Lower leg skin (tissue), 4 donors: ENCODE results near the gene IRF2BP1. TPM values are rescaled to one million over a fixed set of nuclear protein-coding genes. Genes with fewer than 3 reads are reported as not detected.

Experiments
- DNase-seq, 2 donors: peaks; one replicate each; pipeline ENCODE4 v3.0.0-alpha.2; 2019; ENCODE audit warnings: low spot score in 2 of 2
- H3K4me3 ChIP-seq: fragments of 200-600 bp; sonication (generic); 2 replicates; pipeline ENCODE4 v1.5.1; 2017; ENCODE audit warnings: mild to moderate bottlenecking, low read depth; ENCODE audit not compliant: poor library complexity, severe bottlenecking
- POLR2A ChIP-seq, 2 donors: fragments of 450-650 bp; IDR thresholded peaks; one replicate each; pipeline ENCODE4 v1.6.1; 2016 to 2017; ENCODE audit warnings: antibody characterized with exemption in 2 of 2, mild to moderate bottlenecking in 1 of 2, moderate library complexity in 1 of 2
- WGBS, 2 donors: methylation state at CpG; one replicate each; pipeline ENCODE4 v1.1.5; 2018; 5-methylcytosine and 5-hydroxymethylcytosine counted together
- intact Hi-C: fragments of 100-400 bp; cut with DNase I; formaldehyde crosslinking; loops from one replicate; pipeline ENCODE4 v1.15.0; 2023; ENCODE audit warnings: low total_unique reads
- total RNA-seq, 4 donors: library from RNA; depleted of rRNA; stranded (reverse); fragments of >200 nt; gene quantifications; one replicate each; pipeline ENCODE4 v1.1.0, GENCODE V29; 2016
- TF ChIP-seq, protein P1 (sequence below), 3 donors: fragments of 450-650 bp; IDR thresholded peaks; one replicate each; pipeline ENCODE4 v1.5.1; 2016; ENCODE audit warnings: antibody characterized with exemption in 3 of 3, mild to moderate bottlenecking in 3 of 3, moderate library complexity in 2 of 3

The IRF2BP1 gene
- total RNA-seq, 4 donors from 2014 or later: 38.9 to 44.0 (median 42.8) TPM

DNA sequence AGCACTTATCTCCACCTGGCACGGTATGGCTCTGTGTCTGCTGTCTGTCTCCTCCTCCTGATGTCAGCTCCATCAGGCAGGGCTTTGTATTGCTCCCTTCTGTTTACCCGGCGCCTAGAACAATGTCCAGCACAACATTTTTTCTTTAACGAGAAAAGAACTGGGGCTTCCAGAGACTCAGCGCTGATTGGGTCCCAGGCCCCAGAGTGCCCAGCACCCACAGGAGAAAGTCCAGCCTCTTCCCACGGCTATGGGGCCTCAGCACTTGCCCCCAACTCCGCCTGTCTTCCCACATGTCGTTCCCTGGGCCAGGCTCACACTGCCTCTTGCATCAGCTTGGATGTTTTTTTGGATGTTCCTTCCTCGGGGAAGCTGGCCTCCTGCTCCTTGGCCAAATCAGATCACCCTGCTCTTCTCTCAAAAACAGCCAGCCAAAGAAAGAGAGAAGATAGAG is 9.6 kb upstream of the IRF2BP1 start:
- intact Hi-C loops: no loop called here
- no peak overlapping the region for H3K4me3 ChIP-seq
- 81 to 82% methylated on average over 9 of the region's 9 CpGs for WGBS, 2 donors

DNA sequence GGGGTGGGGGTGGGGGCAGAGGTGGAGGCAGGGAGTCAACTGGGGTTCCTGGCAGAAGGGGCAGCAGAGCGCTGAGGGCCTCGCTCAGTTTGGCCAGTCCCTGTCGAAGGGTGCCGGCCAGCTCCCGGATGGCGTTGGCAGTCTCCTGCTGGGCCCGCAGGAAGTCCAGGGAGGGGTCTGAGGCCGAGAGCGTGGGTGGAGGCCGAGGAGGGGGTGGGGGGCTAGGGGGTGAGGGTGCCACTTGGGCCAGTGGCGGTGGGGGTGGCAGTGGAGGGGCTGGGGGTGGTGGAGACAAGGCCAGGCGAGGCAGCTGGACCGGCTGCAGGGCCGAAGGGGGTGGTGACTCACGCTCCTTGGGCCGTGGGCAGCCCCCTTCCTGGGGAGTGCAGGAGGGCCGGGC is 4.9 kb upstream of the IRF2BP1 start:
- 87 to 89% methylated on average over 16 to 17 of the region's 17 CpGs for WGBS, 2 donors
- no peak overlapping the region for H3K4me3 ChIP-seq
- intact Hi-C loops: no loop called here
- TF ChIP-seq POLR2A (IDR thresholded peaks at IDR 0.05): no peak
- TF ChIP-seq, protein P1, sequence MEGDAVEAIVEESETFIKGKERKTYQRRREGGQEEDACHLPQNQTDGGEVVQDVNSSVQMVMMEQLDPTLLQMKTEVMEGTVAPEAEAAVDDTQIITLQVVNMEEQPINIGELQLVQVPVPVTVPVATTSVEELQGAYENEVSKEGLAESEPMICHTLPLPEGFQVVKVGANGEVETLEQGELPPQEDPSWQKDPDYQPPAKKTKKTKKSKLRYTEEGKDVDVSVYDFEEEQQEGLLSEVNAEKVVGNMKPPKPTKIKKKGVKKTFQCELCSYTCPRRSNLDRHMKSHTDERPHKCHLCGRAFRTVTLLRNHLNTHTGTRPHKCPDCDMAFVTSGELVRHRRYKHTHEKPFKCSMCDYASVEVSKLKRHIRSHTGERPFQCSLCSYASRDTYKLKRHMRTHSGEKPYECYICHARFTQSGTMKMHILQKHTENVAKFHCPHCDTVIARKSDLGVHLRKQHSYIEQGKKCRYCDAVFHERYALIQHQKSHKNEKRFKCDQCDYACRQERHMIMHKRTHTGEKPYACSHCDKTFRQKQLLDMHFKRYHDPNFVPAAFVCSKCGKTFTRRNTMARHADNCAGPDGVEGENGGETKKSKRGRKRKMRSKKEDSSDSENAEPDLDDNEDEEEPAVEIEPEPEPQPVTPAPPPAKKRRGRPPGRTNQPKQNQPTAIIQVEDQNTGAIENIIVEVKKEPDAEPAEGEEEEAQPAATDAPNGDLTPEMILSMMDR (IDR thresholded peaks at IDR 0.05): no peak
- DNase-seq: no peak

More for the DNA sequence above, 9.6 kb upstream of the IRF2BP1 start:
- no peak for DNase-seq
- TF ChIP-seq POLR2A (IDR thresholded peaks at IDR 0.05): no peak
- TF ChIP-seq, protein P1 (IDR thresholded peaks at IDR 0.05): no peak

DNA sequence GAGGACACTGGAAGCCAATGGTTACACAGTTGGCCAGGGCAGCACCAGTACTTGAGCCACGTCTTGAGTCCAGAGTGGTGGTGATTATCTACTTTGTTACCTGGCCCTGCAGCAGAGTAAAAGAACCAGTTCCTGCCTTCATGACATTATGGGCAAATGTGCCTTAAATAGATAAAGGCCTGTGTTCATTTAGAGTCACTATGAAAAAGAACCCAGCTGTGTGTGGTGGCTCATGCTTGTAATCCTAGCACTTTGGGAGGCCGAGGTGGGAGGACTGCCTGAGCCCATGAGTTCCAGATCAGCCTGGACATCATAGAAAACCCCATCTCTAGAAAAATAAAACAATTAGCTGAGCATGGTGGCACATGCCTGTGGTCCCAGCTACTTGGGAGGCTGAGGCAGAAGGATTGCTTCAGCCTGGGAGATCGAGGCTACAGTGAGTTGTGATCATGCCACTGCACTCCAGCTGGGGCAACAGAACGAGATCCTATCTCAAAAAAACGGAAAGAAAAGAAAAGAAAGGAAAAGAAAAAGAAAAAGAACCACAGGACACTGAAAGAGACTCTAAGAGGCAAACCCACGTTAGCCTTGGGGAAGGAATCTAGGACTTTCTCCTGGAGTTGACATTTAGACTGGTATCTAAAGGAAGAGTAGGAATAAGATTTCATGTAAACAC is 3.4 kb upstream of the IRF2BP1 start:
- WGBS, 2 donors: 69 to 83% methylated on average over 6 of the region's 6 CpGs
- TF ChIP-seq, protein P1 (IDR thresholded peaks at IDR 0.05): no peak
- TF ChIP-seq POLR2A (IDR thresholded peaks at IDR 0.05): no peak
- intact Hi-C loops: no loop called here

DNA sequence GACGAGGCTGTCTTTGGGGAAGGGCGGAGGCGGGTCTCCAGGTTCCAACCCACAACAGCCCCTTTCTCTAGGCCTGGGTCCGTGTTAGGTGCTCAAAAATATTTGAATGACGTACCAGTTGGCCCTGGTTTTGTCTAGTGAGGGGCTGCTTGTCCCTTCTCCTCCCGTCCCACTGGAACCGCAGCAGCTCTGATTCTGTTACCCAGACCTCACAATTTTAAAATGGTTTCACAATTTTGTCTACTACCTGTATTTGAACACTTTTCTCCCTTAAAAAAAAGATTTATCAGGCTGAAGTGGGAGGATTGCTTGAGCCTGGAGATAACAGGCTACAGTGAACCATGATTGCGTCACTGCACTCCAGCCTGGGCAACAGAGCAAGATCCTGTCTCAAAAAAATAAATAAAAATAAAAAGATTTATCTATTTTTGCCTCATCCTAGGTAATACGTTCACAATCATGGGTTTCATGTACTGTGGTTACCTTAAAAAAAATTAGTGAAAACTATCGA is 1.3 kb upstream of the IRF2BP1 start:
- DNase-seq: no peak
- WGBS, 2 donors: 35 to 45% methylated on average over 10 of the region's 10 CpGs
- TF ChIP-seq, protein P1 (IDR thresholded peaks at IDR 0.05): no peak
- TF ChIP-seq POLR2A (IDR thresholded peaks at IDR 0.05): no peak
- intact Hi-C loops: no loop called here
- peak overlapping the region; percentile 19 for H3K4me3 ChIP-seq

More for the DNA sequence above, 3.4 kb upstream of the IRF2BP1 start:
- no peak for DNase-seq
- no peak overlapping the region for H3K4me3 ChIP-seq

DNA sequence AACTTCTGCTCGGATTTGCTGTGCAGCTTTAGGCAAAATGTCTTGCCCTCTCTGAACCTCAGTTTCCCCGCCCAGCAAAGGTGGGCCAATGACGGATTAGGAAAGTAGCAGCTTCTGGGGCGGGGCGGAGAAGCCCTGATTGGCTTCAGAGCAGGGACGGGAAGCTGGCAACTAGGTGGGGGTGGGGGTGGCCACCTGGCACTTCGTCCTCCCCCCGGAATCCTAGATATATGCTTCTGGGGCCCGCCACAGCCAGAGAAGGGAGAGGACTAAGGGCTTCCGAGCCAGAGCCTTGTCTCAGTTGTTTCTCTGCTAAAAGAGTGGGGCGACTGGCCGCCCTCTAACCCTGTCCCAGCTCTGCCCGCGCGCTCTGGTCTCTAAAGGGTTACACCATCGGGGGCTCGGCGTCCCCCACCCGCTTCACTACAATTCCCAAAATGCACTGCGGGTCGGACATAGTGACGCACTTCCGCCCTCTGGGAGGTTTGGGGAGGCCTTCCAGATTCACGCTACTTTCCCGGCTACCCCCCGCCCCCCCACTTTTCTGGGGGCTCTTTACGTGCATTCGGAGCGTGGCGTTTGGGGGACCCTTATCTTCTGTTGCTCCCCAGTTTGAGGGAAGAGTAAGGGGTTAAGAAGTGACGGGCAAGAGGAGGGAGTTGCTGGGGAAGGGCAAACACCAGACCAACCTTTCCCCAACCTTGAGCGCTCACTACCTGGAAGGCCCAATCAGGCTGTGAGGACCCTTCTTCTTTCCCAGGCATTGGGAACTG is 672 bp upstream of the IRF2BP1 start:
- peak; percentile 89 to 98 for DNase-seq
- TF ChIP-seq POLR2A (IDR thresholded peaks at IDR 0.05): no peak
- TF ChIP-seq, protein P1 (IDR thresholded peaks at IDR 0.05): no peak
- intact Hi-C loops: no loop called here
- WGBS, 2 donors: 1 to 2% methylated on average over 32 of the region's 32 CpGs
- H3K4me3 ChIP-seq: peak overlapping the region; percentile 51
